Measurements from ENCODE around the gene DCLK3. TPM values are rescaled to one million over a fixed set of nuclear protein-coding genes. Genes with fewer than 3 reads are reported as not detected.

DCLK3 gene
- total and polyA plus RNA-seq, 10 of the 15 experiments (the other 5 are each of a cell fraction or from before 2014, with no cell fraction given) = not detected

- CTCF ChIA-PET = interaction anchor here (1.4 kb wide), 1 partner anchor 207 kb away, joined by 5 read pairs; no protein-coding TSS in a partner anchor
- Histone ChIP-seq H3K9ac (ENCODE audit: control insufficient read depth, insufficient read depth, low read length) (no peak overlapping the region), H3K4me1 (ENCODE audit: control insufficient read depth, insufficient read depth, low read length) (no peaks in the 10 kb centered on the region), H3K79me2 (ENCODE audit: control insufficient read depth, insufficient read depth, low read length) (no peaks in the 10 kb centered on the region), H3K27me3 (replicated peaks in 1 of 2; ENCODE audit: control insufficient read depth in 2 of 2, insufficient read depth in 2 of 2, low read length in 1 of 2) (peaks cover 0 to 4% of the 10 kb centered on the region in 2 experiments; a peak in 2 of 4 replicates), H3K27ac (ENCODE audit: control insufficient read depth, insufficient read depth) (no peak overlapping the region), H3K9me3 (replicated peaks; ENCODE audit: control insufficient read depth, insufficient read depth, low read length) (no peaks in the 10 kb centered on the region), H4K20me1 (ENCODE audit: control insufficient read depth, insufficient read depth) (no peaks in the 10 kb centered on the region), H2AFZ (ENCODE audit: control insufficient read depth, low read depth, low read length) (no peak overlapping the region), H3K4me2 (ENCODE audit: control insufficient read depth, insufficient read depth) (no peak overlapping the region), H3K4me3 (no peak overlapping the region), H3K36me3 (ENCODE audit: control insufficient read depth in 2 of 2, insufficient read depth in 2 of 2, low read length in 1 of 2) (no peaks in the 10 kb centered on the region)
- ATAC-seq (no peak), DNase-seq (ENCODE audit: low read depth, low spot score) (no peak), FAIRE-seq (no peak)
- POLR2A ChIA-PET = no interaction called here
- SMC1A ChIA-PET (ENCODE audit: uncharacterized antibody, unreplicated experiment) = interaction anchor here (0.6 to 0.7 kb wide), 2 partner anchors 30 to 41 kb away, joined by 3 read pairs; no protein-coding TSS in a partner anchor
- RAD21 ChIA-PET (ENCODE audit: unreplicated experiment) = no interaction called here
- no TSS peak for BruUV-seq (replicated peaks)
- WGBS (ENCODE audit: insufficient coverage, insufficient replicate concordance, low lambda C conversion rate, missing lambda C conversion rate) = 0% methylated on average over 1 of the region's 1 CpG
- TF ChIP-seq SUZ12 (IDR thresholded peaks at IDR 0.05; ENCODE audit: unreplicated experiment) = no peak
- TF ChIP-seq RBBP5 (conservative IDR thresholded peaks at IDR 0.05) = no peak
- no peak for TF ChIP-seq SMC3 (IDR thresholded peaks at IDR 0.05; ENCODE audit: borderline replicate concordance, low read length)
- TF ChIP-seq PRDM15 (CRISPR knock-in tag; IDR thresholded peaks at IDR 0.05) = no peak
- no peak for TF ChIP-seq SREBF1 (IDR thresholded peaks at IDR 0.05; ENCODE audit: low read length)
- no peak for TF ChIP-seq SKIL (IDR thresholded peaks at IDR 0.05; ENCODE audit: low read depth, poor library complexity, severe bottlenecking)
- no peak for TF ChIP-seq POLR2A (IDR thresholded peaks at IDR 0.05; ENCODE audit: low read depth, low read length)
- intact Hi-C loops (cut with micrococcal nuclease; ENCODE audit: unreplicated experiment) = no loop called here
- in situ Hi-C loops (cut with MboI) = no loop called here
Observed at GRCh38 chr3:36751326-36751725, 13.0 kb downstream of the DCLK3 start.
